HT1080 (cell line): Measurements from ENCODE around the gene RRP12. TPM values are rescaled to one million over a fixed set of nuclear protein-coding genes. Genes with fewer than 3 reads are reported as not detected.
"Not testable (repeated sequence)": the region's sequence is repeated elsewhere in the genome, so short reads cannot be mapped to it uniquely, and the experiment has no call there.

ENCODE experiments used
- DNase-seq: peaks from one replicate; pipeline ENCODE4 v3.0.0-alpha.2; 2015; ENCODE audit warnings: low read depth
- polyA plus RNA-seq, 2 experiments: library from polyadenylated mRNA; depleted of rRNA; stranded (reverse); fragments of >200 nt; gene quantifications; 2 replicates each; pipeline ENCODE4 v1.2.3, GENCODE V29; 2015
- total RNA-seq: library from RNA; depleted of rRNA; stranded (reverse); fragments of >200 nt; shearing (Covaris generic); gene quantifications from 2 replicates; pipeline ENCODE4 v1.2.3, GENCODE V29; 2014; rRNA removed

The RRP12 gene
- 68.6 and 75.5 TPM in 2 replicates for total RNA-seq
- 27.9 and 31.2 TPM in 2 replicates for polyA plus RNA-seq (2015; cell fraction: cytosol; rRNA removed)
- 114 and 115 TPM in 2 replicates for polyA plus RNA-seq (2015; cell fraction: nucleus; rRNA removed)

- DNase-seq = peak; percentile 97
Observed at GRCh38 chr10:97400665-97401454, at the start of gene RRP12. Gene RRP12, minus strand, starts transcription at chr10:97401340. Its CDS starts 109 bp downstream, at chr10:97401231.

GRCh38 chr10:97450828-97451227 lies 49.7 kb upstream of the RRP12 start:
- DNase-seq = no peak

- peak; percentile 94 for DNase-seq
Observed at GRCh38 chr10:97445722-97446639, 44.8 kb upstream of the RRP12 start, which contains the start of the genes EXOSC1 and ZDHHC16. Gene EXOSC1, minus strand, starts transcription at chr10:97446006. Its CDS starts 21 bp downstream, at chr10:97445985. Gene ZDHHC16, plus strand, starts transcription at chr10:97446175. Its CDS starts 5,501 bp downstream, at chr10:97451676.

- DNase-seq = no peak
Observed at GRCh38 chr10:97445357-97445721, 44.2 kb upstream of the RRP12 start.

- DNase-seq = no peak
Observed at GRCh38 chr10:97444212-97444611, 43.1 kb upstream of the RRP12 start.

GRCh38 chr10:97442277-97442676 lies 41.1 kb upstream of the RRP12 start:
- DNase-seq = no peak

GRCh38 chr10:97435211-97435610 lies 34.1 kb upstream of the RRP12 start:
- DNase-seq = no peak

- DNase-seq = no peak
Observed at GRCh38 chr10:97434557-97434956, 33.4 kb upstream of the RRP12 start.

GRCh38 chr10:97434055-97434454 lies 32.9 kb upstream of the RRP12 start:
- DNase-seq = no peak

- no peak for DNase-seq
Observed at GRCh38 chr10:97428572-97428981, 27.4 kb upstream of the RRP12 start.

- peak; percentile 28 for DNase-seq
Observed at GRCh38 chr10:97427571-97428179, 26.5 kb upstream of the RRP12 start.

- DNase-seq = no peak
Observed at GRCh38 chr10:97426776-97427570, 25.8 kb upstream of the RRP12 start.

GRCh38 chr10:97425964-97426775 lies 25.0 kb upstream of the RRP12 start, which contains the start of gene PGAM1:
Gene PGAM1, plus strand, starts transcription at chr10:97426191. Its CDS starts 117 bp downstream, at chr10:97426308.
- peak; percentile 97 for DNase-seq

GRCh38 chr10:97423757-97424098 lies 22.6 kb upstream of the RRP12 start:
- not testable (repeated sequence) for DNase-seq

GRCh38 chr10:97416565-97416964 lies 15.4 kb upstream of the RRP12 start:
- no peak for DNase-seq

GRCh38 chr10:97412891-97413304 lies 11.8 kb upstream of the RRP12 start:
- peak; percentile 48 for DNase-seq

- peak; percentile 70 for DNase-seq
Observed at GRCh38 chr10:97411406-97411805, 10.3 kb upstream of the RRP12 start.

GRCh38 chr10:97408496-97408992 lies 7.4 kb upstream of the RRP12 start:
- no peak for DNase-seq

- no peak for DNase-seq
Observed at GRCh38 chr10:97407952-97408248, 6.8 kb upstream of the RRP12 start.
